Cerebellar cortex (tissue), 1 donor: ENCODE measurements around the gene RAB7B.
A peak's percentile ranks its signal among the peaks of the same experiment; 100 is the strongest.
"Not testable (repeated sequence)": the region's sequence is repeated elsewhere in the genome, so short reads cannot be mapped to it uniquely, and the experiment has no call there.

Experiments used
- DNase-seq: peaks from one replicate; pipeline ENCODE4 v3.0.0-alpha.2; 2015; ENCODE audit warnings: low spot score

The RAB7B gene

DNA sequence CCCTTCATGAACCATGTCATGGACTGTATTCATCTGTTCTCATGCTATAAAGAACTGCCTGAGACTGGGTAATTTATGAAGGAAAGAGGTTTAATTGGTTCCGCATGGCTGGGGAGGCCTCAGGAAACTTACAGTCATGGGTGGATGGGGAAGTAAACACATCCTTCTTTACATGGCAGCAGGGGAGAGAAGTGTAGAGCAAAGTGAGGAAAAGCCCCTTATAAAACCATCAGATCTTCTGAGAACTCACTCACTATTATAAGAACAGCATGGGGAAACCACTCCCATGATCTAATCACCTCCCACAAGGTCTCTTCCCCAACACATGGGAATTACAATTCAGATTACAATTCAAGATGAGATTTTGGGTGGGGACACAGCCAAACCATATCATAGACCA lies 6.6 kb downstream of the RAB7B start:
- not testable (repeated sequence) for DNase-seq

DNA sequence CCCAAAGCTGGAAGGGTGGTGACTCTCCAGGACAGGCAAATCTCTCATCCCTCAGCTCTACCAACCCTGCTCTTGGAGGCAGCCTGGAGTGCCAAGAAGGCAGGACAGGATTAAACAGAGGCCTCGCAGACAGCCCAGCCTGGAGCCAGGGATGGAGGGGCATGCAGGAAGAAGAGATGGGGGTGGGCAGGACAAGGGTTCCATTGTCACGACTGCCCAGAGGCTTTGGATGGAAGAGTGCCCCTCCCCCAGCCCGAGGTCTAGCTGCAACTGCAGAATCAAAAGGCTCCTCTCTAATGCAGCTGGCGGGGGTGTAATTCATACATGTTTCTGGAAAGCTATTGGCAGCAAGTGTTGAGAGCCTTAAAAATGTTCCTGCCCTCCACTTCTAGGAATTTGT lies 8.8 kb downstream of the RAB7B start:
- DNase-seq = peak; percentile 4

DNA sequence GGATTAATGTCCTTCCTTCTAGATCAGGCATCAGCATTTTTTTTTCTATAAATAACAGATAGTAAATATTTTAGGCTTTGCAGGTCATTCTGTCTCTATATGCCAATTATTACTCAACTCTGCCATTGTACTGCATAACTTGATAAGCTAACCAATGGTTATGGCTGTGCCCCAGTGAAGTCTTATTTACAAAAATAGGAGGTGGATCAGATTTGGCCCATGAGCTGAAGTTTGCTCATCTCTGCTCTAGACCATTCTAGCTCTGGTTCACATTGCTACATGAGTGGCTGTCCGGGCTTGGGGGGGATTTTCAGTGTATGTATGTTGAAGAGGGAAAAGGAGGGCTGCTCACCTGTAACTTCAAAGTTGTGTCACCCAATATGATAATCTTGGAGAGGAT lies 10.1 kb downstream of the RAB7B start:
- DNase-seq = no peak

DNA sequence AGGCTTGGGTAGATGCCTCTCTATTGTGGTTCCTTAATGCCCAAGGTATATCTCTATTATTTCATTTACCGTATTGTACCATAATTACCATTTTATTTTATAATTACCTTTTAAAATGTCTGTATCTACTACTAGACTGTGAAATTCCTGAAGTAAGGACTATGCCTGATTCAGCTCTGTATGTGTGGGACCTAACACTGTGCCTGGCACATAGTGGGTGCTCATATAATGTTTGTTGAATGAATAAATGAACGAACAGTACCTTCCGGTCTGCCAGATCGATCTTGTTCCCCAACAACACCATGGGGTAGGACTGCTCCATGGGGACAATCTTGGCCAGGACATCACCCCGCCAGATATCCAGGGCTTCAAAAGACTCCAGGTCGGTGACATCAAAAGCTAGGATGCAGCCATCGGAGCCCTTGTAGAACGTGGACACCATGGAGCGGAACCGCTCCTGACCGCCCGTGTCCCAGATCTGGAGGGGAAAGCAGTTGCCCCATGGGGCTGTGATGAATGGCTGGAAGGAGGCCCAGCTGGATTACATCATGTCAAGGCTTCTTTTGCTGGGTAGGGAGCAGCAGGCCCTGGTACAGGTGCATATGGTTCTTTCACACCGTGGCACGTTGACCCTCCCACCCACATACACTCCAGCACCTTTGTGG lies 10.8 kb downstream of the RAB7B start:
- no peak for DNase-seq

DNA sequence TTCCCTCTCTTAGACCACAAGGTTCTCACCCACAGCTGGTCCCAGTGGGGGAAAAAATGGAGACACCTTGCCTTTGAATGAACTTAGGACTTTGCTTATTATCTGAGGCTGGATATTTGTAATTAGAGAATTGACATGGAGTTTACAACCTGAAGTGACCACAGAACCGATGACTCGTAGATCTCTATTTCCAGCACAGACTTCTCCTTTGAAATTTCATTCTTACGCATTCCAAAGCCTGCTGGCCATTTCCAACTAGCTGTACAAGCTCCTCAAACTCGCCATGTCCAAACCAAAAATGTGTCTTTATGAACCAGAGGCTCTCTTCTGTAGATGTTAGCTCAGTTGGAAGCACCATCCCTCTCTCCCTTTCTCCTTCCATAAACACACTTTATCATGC lies 12.0 kb downstream of the RAB7B start:
- no peak for DNase-seq

GRCh38 chr1:205990226-205990625 lies 13.0 kb downstream of the RAB7B start:
- no peak for DNase-seq

- no peak for DNase-seq
Observed at GRCh38 chr1:205989786-205990185, 13.4 kb downstream of the RAB7B start.

DNA sequence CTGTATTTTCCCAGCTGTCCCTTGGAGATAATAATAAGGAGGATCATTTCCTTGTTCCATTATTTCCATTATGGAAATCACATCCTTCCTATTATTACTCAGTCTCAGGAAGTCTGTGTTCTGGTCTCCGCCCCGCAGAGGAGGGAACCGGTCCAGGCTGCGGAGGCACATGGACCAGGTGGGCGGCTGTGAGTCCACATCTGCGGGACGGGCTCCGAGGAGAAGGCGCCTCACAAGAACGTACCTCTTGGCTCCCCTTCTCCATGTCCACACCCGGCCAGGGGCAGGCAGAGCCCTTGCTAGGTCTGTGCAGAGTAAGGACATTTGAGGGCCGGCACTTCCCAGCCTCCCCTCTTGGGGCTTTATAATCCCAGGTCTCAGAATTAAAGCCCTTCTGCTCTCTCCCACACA lies 14.6 kb downstream of the RAB7B start:
- DNase-seq = no peak

GRCh38 chr1:205986861-205987260 lies 16.3 kb downstream of the RAB7B start:
- no peak for DNase-seq

DNA sequence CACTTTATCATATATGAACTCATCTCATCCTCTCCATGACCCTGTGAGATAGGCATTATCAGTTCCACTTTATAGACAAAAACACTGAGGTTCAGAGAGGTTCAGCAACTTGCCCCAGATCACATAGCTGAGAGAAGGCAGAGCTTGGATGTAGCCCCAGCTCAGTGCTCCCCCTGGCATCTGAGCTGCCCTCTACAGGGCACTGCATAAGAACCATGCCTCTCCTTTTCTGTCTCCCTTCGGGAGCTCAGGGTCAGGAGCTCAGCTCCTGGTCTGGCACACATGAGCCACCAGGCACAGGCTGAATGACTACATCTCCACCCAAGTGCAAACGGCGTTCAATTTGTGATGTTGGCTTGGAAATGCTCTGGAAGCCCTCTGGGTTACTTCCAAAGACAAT lies 16.9 kb downstream of the RAB7B start:
- no peak for DNase-seq

DNA sequence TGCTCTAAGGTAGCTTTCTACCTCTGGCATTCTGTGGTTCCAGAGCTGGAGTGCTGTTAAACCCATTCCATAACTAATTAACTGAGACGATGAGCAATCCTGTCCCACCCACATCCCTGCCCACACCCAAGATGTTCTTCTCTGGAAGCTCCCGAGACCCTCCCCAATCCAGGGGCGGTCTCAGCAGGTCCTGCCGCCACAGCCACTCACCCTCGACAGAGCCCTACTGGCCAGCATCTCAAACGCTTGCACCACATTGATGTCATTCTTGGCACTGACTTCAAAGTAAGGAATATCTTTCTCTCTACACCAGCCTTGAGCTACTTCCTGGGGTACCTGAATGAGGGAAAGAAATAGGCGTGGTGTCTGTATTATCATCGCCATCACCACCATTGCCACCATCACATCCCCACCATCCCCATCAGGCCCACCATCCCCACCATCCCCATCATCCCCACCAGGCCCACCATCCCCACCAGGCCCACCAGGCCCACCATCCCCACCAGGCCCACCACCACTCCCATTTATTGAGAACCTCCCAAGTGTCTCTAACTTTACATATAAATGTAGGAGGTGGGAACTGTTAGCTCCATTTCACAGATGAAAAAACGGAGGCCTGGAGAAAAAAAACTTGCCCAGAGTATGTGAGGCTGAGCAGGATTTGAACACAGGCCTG lies 17.7 kb downstream of the RAB7B start:
- no peak for DNase-seq

DNA sequence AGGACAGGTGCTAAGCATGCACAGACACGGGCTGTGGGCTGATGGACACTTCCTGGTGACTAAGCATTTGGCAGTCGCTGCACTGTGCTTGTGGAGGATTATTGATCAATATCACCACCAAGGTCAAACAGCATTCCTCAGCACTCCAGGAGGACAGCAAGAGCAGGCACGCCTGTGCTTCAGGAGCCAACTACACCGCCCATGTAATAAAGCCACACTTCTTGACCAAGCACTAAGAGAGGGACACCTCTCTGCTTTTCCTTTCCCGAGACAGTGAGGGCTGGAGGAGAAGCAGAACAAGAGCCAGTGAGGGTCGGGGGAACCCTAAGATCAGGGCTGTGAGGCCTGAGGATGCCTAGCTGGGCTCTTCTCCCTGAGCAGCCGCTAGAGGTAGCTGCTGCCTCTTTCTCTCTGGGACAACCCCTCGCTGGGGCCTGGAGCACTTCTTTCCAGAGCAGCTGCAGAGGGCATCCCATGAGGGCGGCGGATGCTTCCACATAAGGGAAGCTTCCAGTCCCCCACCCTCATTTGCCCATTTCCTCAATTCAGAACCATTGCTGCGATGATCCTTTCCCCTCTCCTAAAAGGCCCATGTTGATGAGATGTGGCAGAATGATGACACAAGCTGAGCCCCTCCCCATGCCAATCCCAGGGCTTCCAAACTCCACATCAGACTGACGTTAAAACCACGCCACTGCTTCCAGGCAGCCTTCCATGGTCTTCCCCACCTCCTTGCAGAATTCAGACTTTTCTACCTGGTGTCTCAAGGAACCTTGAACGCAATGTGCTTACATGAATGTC lies 19.1 kb downstream of the RAB7B start:
- DNase-seq = peak; percentile 37

GRCh38 chr1:205981257-205981656 lies 21.9 kb downstream of the RAB7B start:
- no peak for DNase-seq

GRCh38 chr1:205980237-205980870 lies 22.8 kb downstream of the RAB7B start:
- DNase-seq = no peak

DNA sequence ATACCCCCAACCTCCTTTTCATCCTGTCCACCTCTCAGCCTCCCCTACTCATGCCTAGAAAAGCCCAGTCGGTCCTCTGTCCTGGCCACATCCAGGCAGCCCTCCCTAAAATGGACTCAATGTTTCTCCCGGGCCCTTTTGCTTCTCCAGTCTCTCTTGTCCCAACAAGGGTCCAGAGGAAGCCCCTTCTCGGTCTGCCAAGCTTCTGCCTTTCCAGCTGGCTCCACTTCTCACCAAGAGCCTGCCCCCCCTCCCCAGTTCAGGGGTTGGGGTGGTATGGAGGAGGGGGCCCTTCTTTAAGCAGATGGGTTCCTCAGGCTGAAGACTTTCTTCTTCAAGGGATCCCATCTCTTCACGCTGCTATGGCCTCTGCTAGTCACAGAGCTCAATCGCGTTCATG lies 23.9 kb downstream of the RAB7B start:
- no peak for DNase-seq

GRCh38 chr1:205978676-205979075 lies 24.5 kb downstream of the RAB7B start:
- no peak for DNase-seq

GRCh38 chr1:205977402-205978014 lies 25.7 kb downstream of the RAB7B start:
- peak; percentile 87 for DNase-seq

DNA sequence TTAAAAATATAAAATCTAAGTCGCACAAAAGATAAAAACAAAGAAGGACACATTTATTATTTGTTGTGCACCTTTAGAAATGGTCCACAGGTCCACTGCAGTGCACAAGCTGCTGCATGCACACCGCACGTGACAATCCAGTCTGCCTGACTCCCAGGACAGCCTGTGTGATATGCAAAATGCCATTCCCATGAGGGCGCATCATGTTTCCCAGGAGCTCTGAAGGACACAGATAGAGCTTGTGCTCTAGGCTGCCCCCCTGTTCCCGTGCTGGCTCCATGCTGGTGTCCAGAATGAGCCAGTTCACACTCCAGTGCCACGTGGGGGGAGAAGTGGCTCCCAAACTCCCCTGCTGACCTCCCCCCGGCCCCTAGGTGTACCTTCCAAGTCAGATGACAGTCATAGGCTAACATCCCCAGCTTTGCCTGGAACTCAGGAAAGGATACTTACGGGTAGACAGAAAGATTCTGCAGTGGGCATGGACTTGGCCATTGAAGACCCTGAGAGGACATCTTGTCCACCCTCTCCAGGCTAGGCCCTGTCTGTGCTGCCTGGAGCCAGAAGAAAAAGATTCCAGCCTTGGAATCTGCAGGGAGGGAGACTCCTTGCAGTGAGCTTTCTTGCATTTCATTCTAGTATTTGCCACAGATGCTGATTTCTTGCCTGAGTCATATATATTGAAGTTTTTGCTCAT lies 26.3 kb downstream of the RAB7B start:
- no peak for DNase-seq

GRCh38 chr1:205976036-205976435 lies 27.2 kb downstream of the RAB7B start:
- DNase-seq = no peak

GRCh38 chr1:205975387-205975998 lies 27.7 kb downstream of the RAB7B start:
- no peak for DNase-seq

GRCh38 chr1:205974712-205975111 lies 28.5 kb downstream of the RAB7B start:
- DNase-seq = no peak
